GM19463 (cell line): ENCODE results near the gene HRH3.

ENCODE experiments used
- ATAC-seq: cut with Tn5 transposase; IDR thresholded peaks from one replicate; pipeline ENCODE4 v1.9.1; 2021; ENCODE audit warnings: mild to moderate bottlenecking, moderate library complexity; ENCODE audit not compliant: unreplicated experiment

HRH3 gene

DNA sequence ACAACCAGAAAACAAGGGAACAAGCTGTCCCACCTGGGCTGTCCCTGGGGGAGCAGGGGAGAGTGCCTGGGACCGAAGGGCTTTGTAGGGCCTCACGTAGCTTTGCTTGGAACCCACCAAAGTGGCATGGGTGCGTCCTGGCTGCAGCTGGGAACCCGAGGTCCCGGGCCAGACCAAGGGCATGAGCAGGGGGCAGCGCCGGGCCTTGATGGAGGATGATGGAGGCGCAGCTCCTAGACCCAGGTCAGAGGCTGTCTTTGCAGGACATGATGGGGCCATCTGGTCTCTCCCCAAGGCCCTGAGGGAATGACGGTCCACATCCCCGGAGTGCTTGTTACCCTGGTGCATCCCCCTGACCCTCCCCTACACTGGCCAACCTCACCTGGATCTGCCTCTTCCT lies 10.6 kb upstream of the HRH3 start:
- ATAC-seq: no peak

DNA sequence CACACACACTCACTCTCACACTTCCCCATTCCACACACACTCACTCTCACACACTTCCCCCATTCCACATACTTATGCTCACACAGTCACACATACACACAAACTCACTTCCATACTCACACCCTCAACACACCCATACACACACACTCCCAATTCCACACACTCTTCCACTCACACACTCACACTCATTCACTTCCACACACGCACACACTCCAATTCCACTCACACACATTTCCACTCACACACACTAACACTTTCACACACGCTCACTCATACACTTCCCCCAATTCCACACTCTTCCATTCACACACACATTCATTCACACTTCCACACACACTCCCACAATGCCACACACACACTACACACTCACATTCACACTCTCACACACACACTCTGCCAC lies 10.2 kb upstream of the HRH3 start:
- no peak for ATAC-seq

DNA sequence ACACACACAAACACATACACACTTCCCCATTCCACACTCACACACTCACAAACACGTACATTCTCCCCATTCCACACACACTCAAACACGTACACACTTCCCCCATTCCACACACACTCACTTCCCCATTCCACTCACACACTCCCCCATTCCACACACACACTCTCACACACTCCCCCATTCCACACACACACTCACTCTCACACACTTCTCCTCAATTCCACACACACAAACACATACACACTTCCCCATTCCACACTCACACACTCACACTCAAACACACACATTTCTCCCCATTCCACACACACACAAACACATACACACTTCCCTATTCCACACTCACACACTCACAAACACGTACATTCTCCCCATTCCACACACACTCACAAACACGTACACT lies 9.6 kb upstream of the HRH3 start:
- no peak for ATAC-seq

DNA sequence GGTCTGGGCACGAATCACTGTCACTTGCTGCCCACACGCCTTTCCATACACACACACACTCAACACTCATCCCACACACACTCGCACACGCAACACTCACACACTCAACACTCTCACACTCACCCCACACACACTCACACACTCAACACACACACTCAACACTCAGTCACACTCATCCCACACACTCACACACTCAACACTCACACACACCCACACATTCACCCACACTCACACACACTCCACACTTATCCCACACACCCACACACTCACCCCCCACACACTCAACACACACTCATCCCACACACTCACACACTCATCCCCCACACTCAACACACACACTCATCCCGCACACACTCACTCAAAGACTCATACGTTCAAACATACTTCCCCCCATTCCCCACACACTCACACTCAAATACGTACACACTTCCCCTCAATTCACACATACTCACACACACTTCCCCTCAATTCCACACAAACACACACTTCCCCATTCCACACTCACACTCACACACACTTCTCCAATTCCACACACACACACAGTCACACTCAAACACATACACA lies 9.0 kb upstream of the HRH3 start:
- no peak for ATAC-seq

DNA sequence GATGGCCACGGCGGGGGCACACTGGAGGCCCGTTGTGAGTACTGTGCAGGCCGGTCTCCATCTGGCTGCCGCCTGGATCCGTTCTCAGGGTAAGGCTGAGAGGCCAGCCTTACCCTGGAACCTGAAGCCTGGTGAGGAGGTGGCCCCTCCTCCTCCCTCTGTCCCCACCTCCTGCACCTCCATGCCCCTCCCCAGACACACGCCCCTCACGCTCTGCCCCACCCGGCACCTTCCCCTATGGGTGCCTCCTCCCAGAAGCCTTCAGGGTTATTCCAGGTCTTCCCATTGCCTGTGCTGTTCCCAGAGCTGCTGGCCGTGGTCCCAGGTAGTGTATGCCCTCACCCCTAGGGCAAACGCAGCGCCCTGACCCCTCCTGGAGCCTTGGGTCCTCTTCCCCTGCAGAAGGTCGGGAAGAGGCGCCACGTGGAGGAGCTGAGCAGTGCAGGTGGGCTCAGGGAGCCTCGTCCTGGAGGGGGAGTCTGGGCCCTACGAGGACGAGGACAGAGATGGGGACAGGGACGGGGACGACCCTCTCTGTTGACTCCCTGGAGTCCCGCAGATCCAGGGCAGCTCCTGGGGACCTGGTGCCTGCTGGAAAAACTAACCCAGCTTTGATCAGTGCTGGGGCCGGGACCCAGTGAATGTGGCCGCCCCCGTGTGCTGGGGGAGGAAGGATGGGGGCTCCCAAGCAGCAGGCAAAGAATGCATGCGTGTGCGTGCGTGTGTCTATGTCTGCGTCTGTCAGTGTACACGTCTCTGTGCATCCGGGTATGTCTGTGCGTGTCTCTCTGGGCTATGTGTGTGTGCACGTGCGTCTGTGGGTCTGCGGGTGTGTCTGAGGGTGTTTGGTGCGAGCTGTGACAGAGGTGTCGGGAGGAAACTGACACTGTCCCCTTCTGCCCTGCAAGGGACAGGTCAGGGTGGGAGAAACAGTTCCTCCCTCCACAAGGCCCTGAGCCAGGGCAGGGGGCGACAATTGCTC lies 8.2 kb upstream of the HRH3 start:
- ATAC-seq: no peak

DNA sequence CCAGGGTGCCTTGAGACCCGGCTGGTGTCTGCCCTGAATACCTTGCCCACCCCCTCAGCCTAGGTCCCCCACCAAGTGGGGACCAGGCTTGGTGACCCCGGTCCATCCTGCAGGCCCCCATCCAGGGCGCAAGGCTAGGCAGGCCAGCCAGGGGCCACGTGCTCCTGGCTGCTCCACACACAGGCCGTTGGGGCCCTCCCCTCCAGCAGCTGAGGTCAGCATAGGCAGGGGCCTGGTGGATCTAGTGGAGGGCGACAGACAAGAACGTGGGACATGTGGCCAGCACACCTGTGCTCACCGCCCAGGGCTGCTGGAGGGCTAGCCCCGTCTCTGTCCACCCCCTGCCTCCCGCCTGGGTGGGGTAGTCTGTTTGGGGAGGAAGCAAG lies 7.5 kb upstream of the HRH3 start:
- ATAC-seq: no peak

DNA sequence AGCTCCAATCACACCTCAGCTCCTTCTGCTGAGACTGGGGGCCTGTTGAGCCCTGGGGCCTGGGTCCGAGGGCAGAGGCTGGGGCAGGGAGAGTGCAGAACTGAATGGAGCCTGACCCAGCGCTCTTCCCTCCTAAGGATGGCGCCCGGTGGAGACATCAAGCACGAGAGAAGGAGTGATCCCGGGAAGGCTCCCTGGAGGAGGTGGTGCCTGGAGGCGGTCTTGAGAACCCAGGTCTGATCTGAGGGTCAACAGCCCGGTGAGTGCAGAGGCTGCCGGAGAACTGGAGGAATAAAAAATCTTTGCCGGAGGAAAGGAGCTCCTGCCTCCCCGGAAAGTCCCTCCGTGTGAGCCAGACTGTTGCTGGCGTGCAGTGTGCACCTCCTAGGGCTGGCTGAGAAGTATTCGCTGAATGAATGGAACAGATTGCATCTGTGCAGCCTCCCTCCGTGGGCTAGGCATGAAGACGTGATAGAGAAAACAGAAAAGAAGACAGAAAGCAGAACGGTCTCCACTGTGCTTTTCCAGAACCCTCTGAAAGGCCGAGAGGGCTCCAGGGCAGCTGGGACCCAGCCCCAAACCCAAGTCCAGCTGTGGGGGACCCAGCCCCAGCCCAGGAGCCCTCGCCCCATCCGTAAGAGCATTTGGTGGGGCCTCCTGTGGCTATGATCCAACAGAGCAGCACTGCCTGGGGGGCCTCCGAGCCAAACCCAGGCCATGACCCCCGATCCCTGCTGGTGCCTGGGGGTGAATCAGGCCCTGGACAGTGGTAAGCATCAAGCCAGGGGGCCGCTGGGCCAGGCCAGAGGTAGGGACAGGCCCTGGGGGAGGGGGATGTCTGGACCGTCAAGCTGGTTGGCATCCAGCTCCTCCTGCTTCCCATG lies 6.9 kb upstream of the HRH3 start:
- ATAC-seq: no peak

DNA sequence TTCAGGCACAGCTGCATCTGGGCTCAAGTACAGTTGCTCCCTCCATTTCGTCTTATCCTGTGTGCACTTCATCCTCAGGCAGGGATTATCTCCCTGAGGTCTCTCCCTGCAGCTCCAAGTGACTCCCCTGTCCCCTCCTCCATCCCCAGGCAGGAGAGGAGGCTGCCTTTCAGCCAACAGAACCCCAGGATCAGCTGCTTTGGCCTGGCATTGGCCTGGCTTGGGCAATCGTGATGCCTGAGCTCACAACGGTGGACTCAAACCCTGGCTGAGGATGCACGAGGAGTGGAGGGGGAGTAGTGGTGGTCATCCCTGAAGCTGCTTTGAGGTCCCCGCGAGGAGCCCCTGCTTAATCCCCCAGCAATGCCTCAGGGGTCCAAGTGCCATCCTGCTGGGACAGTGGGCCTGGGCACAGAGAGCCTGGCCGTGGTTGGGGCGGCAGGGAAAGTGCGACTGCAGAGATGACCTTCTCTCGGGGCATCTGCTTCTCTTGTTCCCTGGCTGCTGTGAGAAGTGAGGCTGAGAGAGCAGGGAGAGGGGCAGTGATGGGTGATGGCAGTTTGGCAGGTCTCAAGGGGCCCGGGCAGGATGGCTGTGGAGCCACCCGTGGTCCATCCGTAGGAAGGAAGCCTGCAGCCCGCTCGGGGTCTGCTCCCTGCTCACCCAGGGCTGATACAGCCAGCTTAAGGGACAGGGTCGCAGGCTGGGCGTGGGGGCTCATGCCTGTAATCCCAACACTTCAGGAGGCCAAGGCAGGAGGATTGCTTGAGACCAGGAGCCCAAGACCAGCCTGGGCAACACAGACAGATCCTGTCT lies 6.0 kb upstream of the HRH3 start:
- no peak for ATAC-seq

DNA sequence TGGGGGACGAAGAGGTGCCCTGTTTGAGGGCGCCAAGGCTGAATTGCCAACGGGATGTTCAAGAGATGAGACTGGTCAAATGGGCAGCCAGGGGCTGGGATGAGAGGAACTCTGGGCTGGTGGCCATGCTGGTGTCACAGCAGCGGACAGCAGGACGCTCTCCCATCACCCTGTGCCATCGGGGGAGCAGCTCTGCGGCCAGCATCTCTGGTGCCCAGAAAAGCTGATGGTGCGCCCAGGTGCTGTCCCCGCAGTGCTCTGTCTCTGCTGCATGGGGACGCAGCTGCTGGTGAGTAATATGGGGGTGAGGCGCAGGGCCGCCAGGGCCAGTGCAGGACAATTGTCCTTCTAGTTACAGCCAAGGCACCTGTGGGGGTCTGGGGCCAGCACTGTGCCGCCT lies 4.9 kb upstream of the HRH3 start:
- ATAC-seq: no peak

DNA sequence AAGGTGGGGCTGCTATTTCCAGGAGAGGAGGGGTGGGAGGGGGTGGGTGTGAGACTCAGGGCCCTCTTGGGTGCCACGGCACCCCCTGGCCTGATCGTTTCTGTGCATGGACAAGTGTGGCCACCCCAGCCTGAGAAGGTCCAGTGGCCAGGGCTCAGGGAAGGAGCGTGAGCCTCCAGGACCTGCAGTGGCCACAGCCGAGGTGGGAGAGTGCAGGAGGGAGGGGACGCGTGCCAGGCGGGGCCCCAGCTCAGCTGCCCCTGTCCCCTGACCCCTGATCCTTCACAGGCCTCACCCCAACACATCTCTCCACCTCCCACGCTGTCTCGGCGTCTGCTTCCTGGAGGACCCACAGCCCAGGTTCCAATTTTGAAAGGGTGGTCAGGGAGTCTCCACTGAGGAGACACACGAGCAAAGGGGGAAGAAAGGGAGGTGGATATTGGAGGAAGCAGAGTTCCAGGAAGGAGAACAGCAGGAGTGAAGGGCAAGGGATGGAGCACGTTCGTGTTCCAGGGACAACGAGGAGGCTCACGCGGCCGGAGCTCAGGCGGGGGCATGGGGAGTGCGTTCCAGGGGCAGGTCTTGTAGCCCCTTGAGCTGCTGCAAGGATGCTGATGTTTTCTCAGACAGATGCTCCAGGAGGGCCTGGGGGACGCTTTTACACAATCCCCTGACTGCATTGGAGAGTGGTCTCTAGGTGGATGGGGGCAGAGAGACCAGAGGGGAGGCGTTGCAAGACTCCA lies 4.2 kb upstream of the HRH3 start:
- ATAC-seq: no peak

DNA sequence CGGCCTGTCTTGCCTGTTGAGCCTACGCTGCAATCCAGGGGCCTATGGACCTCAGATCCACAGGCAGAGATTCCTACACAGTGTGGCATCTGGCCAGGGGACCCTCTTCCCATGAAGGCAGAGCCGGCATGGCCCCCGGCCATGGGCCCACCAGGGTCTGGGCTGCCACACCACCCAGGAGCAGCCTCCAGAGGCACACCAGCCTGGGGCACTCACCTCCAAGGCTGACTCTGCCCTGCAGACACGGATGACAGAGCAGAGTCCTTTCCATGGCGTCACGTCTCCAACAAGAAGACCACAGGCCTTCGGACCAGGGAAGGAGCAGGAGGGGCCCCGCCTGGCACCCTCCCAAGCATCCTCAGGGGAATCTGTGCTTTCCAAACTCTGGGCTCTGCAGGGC lies 3.5 kb upstream of the HRH3 start:
- ATAC-seq: no peak

DNA sequence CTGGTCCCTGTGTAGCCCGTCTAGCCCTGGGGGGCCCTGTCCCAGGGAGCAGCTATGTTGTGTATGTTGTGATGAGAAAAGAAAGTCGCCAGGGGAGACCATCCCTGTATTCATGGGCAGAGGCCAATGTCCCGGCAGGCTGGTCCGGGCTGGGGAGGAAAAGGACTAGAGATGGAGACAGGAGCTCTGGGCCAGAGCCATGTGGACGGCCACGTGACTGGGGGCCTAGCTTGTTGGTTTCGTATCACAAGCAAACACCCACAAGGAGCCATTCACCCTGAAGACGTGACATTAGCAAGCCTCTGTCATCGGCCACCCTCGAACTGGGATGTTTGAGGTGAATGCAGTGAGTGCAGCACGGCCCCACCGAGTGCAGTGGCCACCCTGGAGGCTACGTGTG lies 2.9 kb upstream of the HRH3 start:
- no peak for ATAC-seq

DNA sequence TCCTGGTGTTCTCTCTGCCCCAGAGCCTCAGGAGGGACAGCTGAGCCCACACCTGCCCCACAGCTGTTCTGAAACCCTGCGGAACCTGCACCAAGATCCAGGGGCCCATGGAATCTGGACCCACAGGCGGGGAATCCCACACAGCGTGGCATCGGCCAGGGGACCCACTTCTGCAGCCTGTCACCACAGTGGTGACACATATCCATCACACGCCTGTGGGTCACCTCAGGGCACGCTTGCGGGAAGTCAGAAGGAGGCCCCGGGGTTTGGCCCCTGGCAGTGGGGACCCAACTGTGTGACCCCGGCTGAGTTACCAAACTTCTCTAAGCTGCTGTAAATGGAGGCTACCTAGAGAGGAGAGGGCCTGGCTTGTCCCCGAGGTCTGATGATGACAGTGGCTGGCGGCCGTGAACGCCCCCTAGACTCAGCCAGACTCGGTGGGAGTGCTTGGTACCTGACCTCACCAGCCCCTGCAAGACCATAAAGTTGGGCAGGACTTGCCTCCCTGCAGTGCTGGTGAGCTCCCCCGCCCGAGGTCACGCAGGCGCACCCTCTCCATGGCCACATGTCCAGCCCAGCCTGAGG lies 2.3 kb upstream of the HRH3 start:
- ATAC-seq: no peak

DNA sequence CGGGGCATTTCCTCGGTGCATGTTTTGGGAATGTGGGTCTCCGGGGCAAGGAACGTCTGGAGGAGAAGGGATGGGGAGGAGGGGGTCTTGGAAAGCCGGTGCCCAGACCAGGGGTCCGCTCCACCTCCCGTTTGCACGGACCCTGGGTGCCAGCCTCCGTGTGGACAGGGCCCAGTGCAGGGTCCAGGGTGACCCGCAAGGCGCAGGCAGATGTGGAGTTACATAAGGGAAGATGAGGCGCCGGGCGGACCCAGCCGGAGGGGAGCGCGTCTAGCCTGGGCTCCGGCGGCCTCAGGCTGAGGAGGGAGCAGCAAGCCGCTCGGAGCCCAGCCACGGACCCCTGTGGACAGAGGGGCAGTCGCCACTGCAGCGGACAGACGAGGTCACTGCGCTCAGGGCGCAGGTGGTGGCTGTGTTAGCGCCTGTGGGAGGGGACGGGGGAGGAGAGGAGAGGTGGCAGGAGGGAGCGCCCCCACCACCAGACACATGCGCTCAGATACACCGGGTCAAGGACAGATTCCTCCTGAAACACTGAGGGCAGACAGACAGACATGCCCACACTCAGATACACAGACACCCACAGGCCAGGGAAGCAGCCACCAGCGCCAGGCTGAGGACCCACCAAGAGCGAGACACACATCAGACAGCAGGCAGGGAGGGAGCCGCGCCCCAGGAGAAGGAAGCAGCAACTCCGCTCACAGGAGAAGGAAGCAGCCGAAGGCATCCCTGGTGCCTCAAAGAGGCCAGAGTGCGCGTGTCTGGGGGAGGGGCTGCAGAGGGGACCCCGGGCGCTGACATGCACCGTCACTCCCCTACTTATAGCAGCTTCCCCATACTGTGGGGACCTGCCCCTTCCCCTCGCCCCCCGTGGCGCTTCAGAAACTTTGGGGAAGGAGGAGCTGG lies 839 bp upstream of the HRH3 start:
- no peak for ATAC-seq

DNA sequence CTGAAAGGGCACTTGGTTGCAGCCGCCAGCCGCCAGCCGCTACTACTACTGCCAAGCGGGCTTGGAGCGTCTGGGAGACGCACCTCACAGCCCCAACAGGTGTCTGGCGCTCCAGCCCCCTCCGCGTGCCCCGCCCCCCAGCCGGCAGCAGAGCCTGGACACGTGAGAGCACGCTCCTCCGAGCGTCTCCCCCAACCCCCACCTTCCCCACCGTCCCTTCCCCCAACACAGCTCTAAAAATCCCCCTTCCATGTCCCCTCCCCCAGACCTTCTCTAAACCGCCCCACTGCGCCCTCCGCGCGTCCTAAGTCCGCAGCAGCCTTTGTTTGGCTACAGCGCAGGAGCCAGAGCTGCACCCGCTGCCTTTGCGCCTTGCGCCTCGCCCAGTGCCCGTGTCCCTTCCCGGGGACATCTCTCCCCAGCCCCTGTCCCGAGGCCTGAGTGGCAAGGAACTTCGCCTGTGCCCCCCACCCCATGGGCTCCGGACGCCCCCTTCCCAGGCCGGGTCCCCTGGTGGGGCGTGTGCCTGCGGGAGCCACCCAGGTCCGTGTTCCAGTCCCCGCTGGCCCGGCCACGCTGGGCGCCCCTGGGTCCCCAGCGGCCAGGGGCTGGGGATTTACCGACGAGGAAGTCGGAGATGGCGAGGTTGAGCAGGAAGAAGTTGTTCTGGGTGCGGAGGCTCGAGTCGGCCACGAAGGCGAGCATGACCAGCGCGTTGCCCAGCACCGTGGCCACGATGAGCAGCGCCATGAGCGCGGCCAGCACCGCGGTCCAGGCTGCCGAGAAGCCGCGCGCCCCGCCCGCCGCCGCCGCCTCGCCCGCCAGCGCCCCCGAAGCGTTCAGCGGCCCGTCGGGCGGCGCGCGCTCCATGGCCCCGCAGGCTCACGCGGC lies 732 bp downstream of the HRH3 start:
- no peak for ATAC-seq

DNA sequence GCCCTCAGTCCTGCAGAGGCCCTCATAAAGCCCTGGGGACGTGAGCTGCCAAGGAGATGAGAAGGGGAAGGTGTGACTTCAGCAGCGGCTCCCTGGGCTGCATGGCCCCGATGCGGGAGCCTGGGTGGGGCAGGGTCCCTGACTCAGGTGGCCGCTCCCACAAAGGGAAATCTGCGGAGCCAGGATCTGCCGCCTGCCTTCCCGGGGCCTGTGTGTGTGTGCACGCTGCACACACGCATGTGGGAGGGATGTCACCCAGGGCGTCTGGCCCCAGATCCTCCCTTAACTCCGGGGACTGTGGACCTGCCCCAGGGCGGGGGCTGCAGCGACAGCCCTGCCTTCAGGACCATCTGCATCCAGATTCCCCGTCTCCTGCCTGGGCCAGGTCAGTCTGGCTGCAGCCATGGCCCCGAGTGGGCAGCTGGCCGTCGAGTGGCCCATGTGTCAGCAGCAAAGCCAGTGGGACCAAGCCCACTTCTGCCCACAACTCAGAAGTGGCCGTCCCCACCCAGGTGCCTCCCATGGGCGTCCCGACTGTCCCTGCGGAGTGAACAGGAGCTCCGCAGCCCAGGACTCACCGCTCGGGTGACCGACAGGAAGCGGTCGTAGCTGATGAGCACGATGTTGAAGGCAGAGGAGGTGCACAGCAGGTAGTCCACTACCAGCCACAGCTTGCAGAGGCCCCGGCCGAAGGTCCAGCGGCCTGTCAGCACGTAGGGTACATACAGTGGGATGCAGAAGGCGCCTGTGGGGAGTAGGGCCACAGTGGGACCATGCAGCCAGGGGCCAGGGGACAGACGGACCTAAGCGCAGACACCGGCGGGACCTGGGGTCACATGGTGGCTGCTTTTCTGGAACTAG lies 1.9 kb downstream of the HRH3 start:
- ATAC-seq: no peak
